A549 (cell line): ENCODE results near the gene DDX18. TPM values are rescaled to one million over a fixed set of nuclear protein-coding genes. Genes with fewer than 3 reads are reported as not detected.

ENCODE experiments used
- ATAC-seq, 2 experiments: fragments of 200-7000 bp in 1 of 2; fragments of >200 bp in 1 of 2; cut with Nextera tagmentation in 1 of 2; cut with Tn5 transposase in 1 of 2; 3 replicates each; pipeline versions ENCODE4 v1.8.0 to v1.9.1; 2018 to 2020; ENCODE audit warnings: mild to moderate bottlenecking in 1 of 2, moderate library complexity in 1 of 2
- CTCF ChIA-PET: fragments of 300-600 bp; sonication (Branson Sonifier 250); formaldehyde crosslinking; extraction: SDS; loops from one replicate; lab custom pipeline; 2021; ENCODE audit warnings: antibody characterized with exemption, inconsistent platforms; lab: Yijun Ruan, JAX
- POLR2A ChIA-PET: fragments of 350-600 bp; formaldehyde crosslinking; extraction: SDS; loops from one replicate; lab custom pipeline; 2021; ENCODE audit warnings: antibody characterized with exemption, inconsistent platforms; lab: Yijun Ruan, JAX
- DNase-seq, 2 experiments: peaks; one replicate each; pipeline versions ENCODE4 v3.0.0 to v3.0.0-alpha.2; 2011 to 2016; ENCODE audit warnings: low read depth in 1 of 2, low spot score in 1 of 2
- FAIRE-seq: peaks from 2 replicates; lab custom pipeline; 2011; peaks lifted over from hg19 to GRCh38; lab: Jason Lieb, UNC
- H3K27ac ChIP-seq, 2 experiments: fragments of >200 bp; sonication (Bioruptor Twin); formaldehyde crosslinking; 3 replicates each; pipeline ENCODE4 v1.5.1; 2016 to 2017
- H3K4me1 ChIP-seq: fragments of >200 bp; sonication (Bioruptor Twin); formaldehyde crosslinking; 3 replicates; pipeline ENCODE4 v1.6.1; 2016
- H3K4me2 ChIP-seq: fragments of >200 bp; sonication (Bioruptor Twin); formaldehyde crosslinking; 3 replicates; pipeline ENCODE4 v1.6.1; 2016
- H3K4me3 ChIP-seq: fragments of >200 bp; sonication (Bioruptor Twin); formaldehyde crosslinking; 3 replicates; pipeline ENCODE4 v1.5.1; 2016
- H3K9me3 ChIP-seq: fragments of >200 bp; sonication (Bioruptor Twin); formaldehyde crosslinking; 3 replicates; pipeline ENCODE4 v1.6.1; 2016
- BHLHE40 ChIP-seq: IDR thresholded peaks from 2 replicates; pipeline ENCODE4 v1.6.1; 2012; ENCODE audit warnings: low read depth, low read length, inconsistent platforms
- CBX2 ChIP-seq: fragments of 200-600 bp; sonication (generic); IDR thresholded peaks from 2 replicates; pipeline ENCODE4 v1.6.1; 2016; ENCODE audit warnings: low read depth, mild to moderate bottlenecking, borderline replicate concordance
- CBX8 ChIP-seq: fragments of 200-600 bp; sonication (generic); IDR thresholded peaks from 2 replicates; pipeline ENCODE4 v1.6.1; 2016
- CEBPB ChIP-seq, 2 experiments: fragments of >200 bp in 1 of 2; sonication (Bioruptor Twin) in 1 of 2; formaldehyde crosslinking in 1 of 2; IDR thresholded peaks; 2 replicates each; pipeline ENCODE4 v1.6.1; 2012 to 2016
- CHD2 ChIP-seq: fragments of 150-350 bp; IDR thresholded peaks from 2 replicates; pipeline ENCODE4 v1.6.1; 2014; ENCODE audit warnings: low read length; ENCODE audit not compliant: partially characterized antibody
- CHD4 ChIP-seq: fragments of 200-600 bp; sonication (generic); IDR thresholded peaks from 2 replicates; pipeline ENCODE4 v1.6.1; 2016; ENCODE audit warnings: antibody characterized with exemption, mild to moderate bottlenecking, borderline replicate concordance
- EHMT2 ChIP-seq: fragments of 200-600 bp; sonication (generic); IDR thresholded peaks from 2 replicates; pipeline ENCODE4 v1.6.1; 2016; ENCODE audit warnings: antibody characterized with exemption, low read depth, mild to moderate bottlenecking, moderate library complexity
- EP300 ChIP-seq, 2 experiments: fragments of >200 bp; sonication (Bioruptor Twin); formaldehyde crosslinking; IDR thresholded peaks; 2 replicates in 1 of 2; 3 replicates in 1 of 2; pipeline ENCODE4 v1.6.1; 2016 to 2017
- FOSL2 ChIP-seq, 2 experiments: fragments of 450-650 bp in 1 of 2; fragments of >200 bp in 1 of 2; sonication (Bioruptor Twin) in 1 of 2; formaldehyde crosslinking; IDR thresholded peaks; 2 replicates each; pipeline versions ENCODE4 v1.5.0 to v1.6.1; 2016 to 2020; ENCODE audit warnings: mild to moderate bottlenecking in 1 of 2, moderate library complexity in 1 of 2
- HOXA7 ChIP-seq: fragments of 250-450 bp; sonication (Bioruptor Pico); IDR thresholded peaks from 2 replicates; pipeline ENCODE4 v1.5.0; 2020; ENCODE audit warnings: mild to moderate bottlenecking, moderate library complexity
- KDM5A ChIP-seq: fragments of 200-600 bp; sonication (generic); IDR thresholded peaks from 2 replicates; pipeline ENCODE4 v1.6.1; 2016; ENCODE audit warnings: antibody characterized with exemption, mild to moderate bottlenecking
- MYC ChIP-seq: IDR thresholded peaks from 2 replicates; pipeline ENCODE4 v1.6.1; 2012; ENCODE audit warnings: mild to moderate bottlenecking, inconsistent platforms, low read length, improper control_type of control experiment, borderline replicate concordance
- NPAS2 ChIP-seq: fragments of 250-450 bp; sonication (Bioruptor Pico); IDR thresholded peaks from 2 replicates; pipeline ENCODE4 v1.8.0; 2022; ENCODE audit warnings: mild to moderate bottlenecking, moderate library complexity, borderline replicate concordance
- PHF8 ChIP-seq: fragments of 200-600 bp; sonication (generic); IDR thresholded peaks from 2 replicates; pipeline ENCODE4 v1.6.1; 2016; ENCODE audit warnings: low read depth, mild to moderate bottlenecking, antibody characterized with exemption, moderate library complexity, borderline replicate concordance
- RAD21 ChIP-seq, 2 experiments: fragments of >200 bp in 1 of 2; sonication (Bioruptor Twin) in 1 of 2; formaldehyde crosslinking in 1 of 2; IDR thresholded peaks in 1 of 2; conservative IDR thresholded peaks in 1 of 2; 2 replicates in 1 of 2; 3 replicates in 1 of 2; pipeline ENCODE4 v1.6.1; 2012 to 2018; ENCODE audit warnings: inconsistent platforms in 1 of 2
- RARB ChIP-seq: fragments of 250-450 bp; sonication (Bioruptor Pico); IDR thresholded peaks from 2 replicates; pipeline ENCODE4 v1.8.0; 2021; ENCODE audit warnings: mild to moderate bottlenecking, moderate library complexity
- RFX5 ChIP-seq: fragments of 450-650 bp; IDR thresholded peaks from 2 replicates; pipeline ENCODE4 v1.7.1; 2014; ENCODE audit warnings: antibody characterized with exemption, mild to moderate bottlenecking, moderate library complexity
- SMC3 ChIP-seq: fragments of >200 bp; sonication (Bioruptor Twin); formaldehyde crosslinking; IDR thresholded peaks from 3 replicates; pipeline ENCODE4 v1.6.1; 2018; ENCODE audit warnings: inconsistent platforms
- ZC3H11A ChIP-seq: fragments of 450-650 bp; IDR thresholded peaks from 2 replicates; pipeline ENCODE4 v1.6.1; 2014; ENCODE audit warnings: antibody characterized with exemption, mild to moderate bottlenecking
- ZFP36 ChIP-seq: fragments of 450-650 bp; IDR thresholded peaks from 2 replicates; pipeline ENCODE4 v1.6.1; 2014; ENCODE audit warnings: borderline replicate concordance; ENCODE audit not compliant: partially characterized antibody
- WGBS: methylation state at CpG from one replicate; pipeline ENCODE4 v1.1.6; 2017; ENCODE audit errors: missing lambda C conversion rate; 5-methylcytosine and 5-hydroxymethylcytosine counted together
- polyA plus RNA-seq, 4 experiments: library from polyadenylated mRNA; depleted of rRNA in 3 of 4; stranded (reverse); fragments of >200 nt; fragmentation: RNase III in 1 of 4; extraction: RNeasy Plus Mini Kit Qiagen cat#74134 plus additional on column Dnase treatment in 1 of 4; gene quantifications; 2 replicates in 3 of 4; 3 replicates in 1 of 4; pipeline ENCODE4 v1.2.3, GENCODE V29; 2011 to 2017
- TF ChIP-seq, protein P1 (sequence below): IDR thresholded peaks from 2 replicates; pipeline ENCODE4 v1.6.1; 2012; ENCODE audit warnings: low read depth, borderline replicate concordance
- TF ChIP-seq, protein P2 (sequence below): fragments of 150-350 bp; IDR thresholded peaks from 2 replicates; pipeline ENCODE4 v1.6.1; 2014; ENCODE audit warnings: low read depth, mild to moderate bottlenecking, low read length
- TF ChIP-seq, protein P3 (sequence below): fragments of >200 bp; sonication (Bioruptor Twin); formaldehyde crosslinking; IDR thresholded peaks from 3 replicates; pipeline ENCODE4 v1.5.1; 2016

DDX18 gene
- polyA plus RNA-seq, 2 of the 4 experiments (the other 2 are of a cell fraction) = 66.6 to 115 TPM

DNA sequence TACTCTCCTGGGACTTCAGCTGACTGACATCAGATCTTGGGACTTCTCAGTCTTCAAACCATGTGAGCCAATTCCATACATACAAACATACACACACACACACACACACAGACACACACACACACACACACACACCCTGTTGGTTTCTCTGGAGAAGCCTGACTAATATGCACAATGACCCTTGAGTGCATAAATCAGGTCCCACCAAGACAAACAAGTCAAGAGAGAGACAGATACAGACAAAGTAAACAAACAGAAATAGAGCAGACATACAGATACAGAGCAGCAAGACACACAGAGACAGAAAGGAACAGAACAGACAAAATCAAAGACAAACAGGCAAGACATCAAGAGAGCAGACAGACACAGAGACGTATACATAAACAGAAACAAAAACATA lies 43.8 kb upstream of the DDX18 start:
- ChIA-PET CTCF (interaction anchor here (1.1 to 1.2 kb wide), 2 partner anchors 38 to 233 kb away, joined by 3 to 4 read pairs; no protein-coding TSS in a partner anchor), POLR2A (no interaction called here)
- Histone ChIP-seq H3K4me1 (no peaks in the 10 kb centered on the region), H3K4me2 (no peak overlapping the region), H3K4me3 (no peak overlapping the region), H3K27ac (no peak overlapping the region), H3K9me3 (no peaks in the 10 kb centered on the region)
- 0% methylated on average over 1 of the region's 1 CpG for WGBS
- FAIRE-seq (no peak), DNase-seq (no peak), ATAC-seq (no peak)
- TF ChIP-seq CHD2 (no peak), BHLHE40 (no peak), PHF8 (no peak), ZC3H11A (no peak), CBX2 (no peak), CEBPB (IDR thresholded peaks at IDR 0.05) (no peak), NPAS2 (CRISPR knock-in tag) (no peak), MYC (no peak), ZFP36 (no peak), FOSL2 (IDR thresholded peaks at IDR 0.05) (no peak), FOSL2 (CRISPR knock-in tag; IDR thresholded peaks at IDR 0.05) (no peak), CHD4 (no peak), RAD21 (conservative IDR thresholded peaks at IDR 0.05 in 1 of 2, IDR thresholded peaks at IDR 0.05 in 1 of 2) (no peak)
- TF ChIP-seq, protein P1, sequence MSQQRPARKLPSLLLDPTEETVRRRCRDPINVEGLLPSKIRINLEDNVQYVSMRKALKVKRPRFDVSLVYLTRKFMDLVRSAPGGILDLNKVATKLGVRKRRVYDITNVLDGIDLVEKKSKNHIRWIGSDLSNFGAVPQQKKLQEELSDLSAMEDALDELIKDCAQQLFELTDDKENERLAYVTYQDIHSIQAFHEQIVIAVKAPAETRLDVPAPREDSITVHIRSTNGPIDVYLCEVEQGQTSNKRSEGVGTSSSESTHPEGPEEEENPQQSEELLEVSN = no peak
- TF ChIP-seq, protein P2, sequence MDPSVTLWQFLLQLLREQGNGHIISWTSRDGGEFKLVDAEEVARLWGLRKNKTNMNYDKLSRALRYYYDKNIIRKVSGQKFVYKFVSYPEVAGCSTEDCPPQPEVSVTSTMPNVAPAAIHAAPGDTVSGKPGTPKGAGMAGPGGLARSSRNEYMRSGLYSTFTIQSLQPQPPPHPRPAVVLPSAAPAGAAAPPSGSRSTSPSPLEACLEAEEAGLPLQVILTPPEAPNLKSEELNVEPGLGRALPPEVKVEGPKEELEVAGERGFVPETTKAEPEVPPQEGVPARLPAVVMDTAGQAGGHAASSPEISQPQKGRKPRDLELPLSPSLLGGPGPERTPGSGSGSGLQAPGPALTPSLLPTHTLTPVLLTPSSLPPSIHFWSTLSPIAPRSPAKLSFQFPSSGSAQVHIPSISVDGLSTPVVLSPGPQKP = no peak
- TF ChIP-seq, protein P3, sequence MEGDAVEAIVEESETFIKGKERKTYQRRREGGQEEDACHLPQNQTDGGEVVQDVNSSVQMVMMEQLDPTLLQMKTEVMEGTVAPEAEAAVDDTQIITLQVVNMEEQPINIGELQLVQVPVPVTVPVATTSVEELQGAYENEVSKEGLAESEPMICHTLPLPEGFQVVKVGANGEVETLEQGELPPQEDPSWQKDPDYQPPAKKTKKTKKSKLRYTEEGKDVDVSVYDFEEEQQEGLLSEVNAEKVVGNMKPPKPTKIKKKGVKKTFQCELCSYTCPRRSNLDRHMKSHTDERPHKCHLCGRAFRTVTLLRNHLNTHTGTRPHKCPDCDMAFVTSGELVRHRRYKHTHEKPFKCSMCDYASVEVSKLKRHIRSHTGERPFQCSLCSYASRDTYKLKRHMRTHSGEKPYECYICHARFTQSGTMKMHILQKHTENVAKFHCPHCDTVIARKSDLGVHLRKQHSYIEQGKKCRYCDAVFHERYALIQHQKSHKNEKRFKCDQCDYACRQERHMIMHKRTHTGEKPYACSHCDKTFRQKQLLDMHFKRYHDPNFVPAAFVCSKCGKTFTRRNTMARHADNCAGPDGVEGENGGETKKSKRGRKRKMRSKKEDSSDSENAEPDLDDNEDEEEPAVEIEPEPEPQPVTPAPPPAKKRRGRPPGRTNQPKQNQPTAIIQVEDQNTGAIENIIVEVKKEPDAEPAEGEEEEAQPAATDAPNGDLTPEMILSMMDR = no peak

DNA sequence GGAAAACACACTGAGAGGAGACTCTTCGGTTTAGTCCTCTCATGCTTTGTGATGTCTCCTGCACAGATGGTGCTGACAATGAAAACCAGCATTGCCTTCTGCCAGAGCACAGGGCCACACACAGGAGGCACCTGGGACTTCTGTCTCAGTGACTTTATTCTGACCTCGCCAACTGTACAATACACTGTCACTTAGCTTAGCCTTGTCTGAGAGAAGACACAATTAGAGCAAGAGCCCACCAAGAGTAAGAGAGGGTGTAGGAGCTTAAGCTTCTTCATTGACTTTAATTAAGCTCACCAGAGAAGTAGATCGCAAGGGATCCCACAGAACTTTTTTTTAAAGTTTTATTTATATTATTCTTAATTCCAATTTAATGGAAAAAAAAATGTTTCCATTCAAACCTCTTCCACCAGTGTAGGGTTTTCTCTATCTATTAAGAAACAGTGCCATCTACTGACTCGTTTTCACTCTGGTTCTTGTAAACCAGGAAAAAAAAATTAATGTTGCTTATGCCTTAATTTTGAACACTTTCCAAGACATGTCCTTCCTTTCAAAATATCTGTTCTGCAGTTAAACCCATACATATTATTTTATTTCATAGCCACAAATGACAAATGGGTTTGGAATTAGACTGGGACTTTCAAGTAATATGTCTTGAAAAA lies 42.4 kb upstream of the DDX18 start:
- H3K27ac ChIP-seq = no peak overlapping the region
- FAIRE-seq = no peak
- no peak overlapping the region for H3K4me2 ChIP-seq
- H3K4me3 ChIP-seq = no peak overlapping the region
- ATAC-seq = peak; percentile 54 to 76; a peak in 4 of 6 replicates
- TF ChIP-seq MYC = no peak
- no peak for TF ChIP-seq EHMT2
- TF ChIP-seq HOXA7 (CRISPR knock-in tag) = no peak
- TF ChIP-seq, protein P3 = peak; percentile 64
- TF ChIP-seq CBX8 = no peak
- no peak for TF ChIP-seq RARB
- TF ChIP-seq EP300 (IDR thresholded peaks at IDR 0.05) = no peak
- TF ChIP-seq RFX5 = no peak
- TF ChIP-seq CBX2 = no peak
- peak; percentile 68 for TF ChIP-seq RAD21 (conservative IDR thresholded peaks at IDR 0.05 in 1 of 2, IDR thresholded peaks at IDR 0.05 in 1 of 2)
- 0 out of 3 replicates have a peak, but pooled peaks have one; percentile 34 for TF ChIP-seq SMC3
- no peak for TF ChIP-seq KDM5A
- H3K9me3 ChIP-seq = no peaks in the 10 kb centered on the region
- DNase-seq = peak; percentile 6 to 38
- CTCF ChIA-PET = interaction anchor here (1.0 to 1.2 kb wide), 3 partner anchors 39 to 1244 kb away, joined by 3 to 4 read pairs (median 4); no protein-coding TSS in a partner anchor
- WGBS = 0% methylated on average over 4 of the region's 4 CpGs
- POLR2A ChIA-PET = no interaction called here
- H3K4me1 ChIP-seq = no peaks in the 10 kb centered on the region
